Measurements from ENCODE around the gene GNL2. TPM values are rescaled to one million over a fixed set of nuclear protein-coding genes. Genes with fewer than 3 reads are reported as not detected.

GNL2 gene
- total RNA-seq, 1 donor from 2014 or later, result 61.1 TPM

GRCh38 chr1:37616330-37616729 is 20.6 kb upstream of the GNL2 start:
- no peak overlapping the region for H3K27ac Mint-ChIP-seq
- no peak for TF ChIP-seq CTCF (IDR thresholded peaks at IDR 0.05; ENCODE audit: unreplicated experiment)
- H3K4me3 Mint-ChIP-seq, result no peak overlapping the region
- no peaks in the 10 kb centered on the region for H3K36me3 Mint-ChIP-seq
- peaks cover 2% of the 10 kb centered on the region for H3K4me1 Mint-ChIP-seq
- peaks cover 85% of the 10 kb centered on the region for H3K27me3 Mint-ChIP-seq (ENCODE audit: low read depth)
- DNase-seq (ENCODE audit: low spot score in 2 of 2, unreplicated experiment in 2 of 2), result no peak
- no peaks in the 10 kb centered on the region for H3K9me3 Mint-ChIP-seq

GRCh38 chr1:37614105-37614504 is 18.4 kb upstream of the GNL2 start:
- no peak for TF ChIP-seq CTCF (IDR thresholded peaks at IDR 0.05; ENCODE audit: unreplicated experiment)
- Mint-ChIP-seq H3K27me3 (ENCODE audit: low read depth) (peaks cover 82% of the 10 kb centered on the region), H3K27ac (no peak overlapping the region), H3K4me1 (peaks cover 2% of the 10 kb centered on the region), H3K4me3 (no peak overlapping the region), H3K9me3 (no peaks in the 10 kb centered on the region), H3K36me3 (no peaks in the 10 kb centered on the region)
- no peak for DNase-seq (ENCODE audit: low spot score in 2 of 2, unreplicated experiment in 2 of 2)

DNA sequence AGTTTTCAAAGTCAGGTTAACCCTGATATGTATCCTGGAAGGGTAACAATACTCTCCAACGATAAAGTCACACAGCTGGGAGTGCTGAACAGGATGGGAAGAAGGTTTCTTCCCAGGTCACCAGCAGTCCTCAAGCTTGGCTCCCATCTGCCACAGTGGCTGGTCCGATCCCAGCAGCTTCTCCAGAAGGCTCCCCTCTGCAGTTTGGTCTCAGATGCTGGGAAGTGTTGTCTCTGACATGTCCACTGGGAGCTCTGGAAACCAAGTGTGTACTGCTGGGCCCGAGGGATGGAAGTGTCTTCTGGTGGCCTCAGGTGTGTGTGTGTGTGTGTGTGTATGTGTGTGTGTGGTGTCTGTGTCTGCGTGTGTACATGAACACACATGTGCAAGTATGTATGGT is 16.4 kb upstream of the GNL2 start:
- no peak for TF ChIP-seq CTCF (IDR thresholded peaks at IDR 0.05; ENCODE audit: unreplicated experiment)
- Mint-ChIP-seq H3K36me3 (no peaks in the 10 kb centered on the region), H3K4me1 (peaks cover 2% of the 10 kb centered on the region), H3K27ac (no peak overlapping the region), H3K4me3 (no peak overlapping the region), H3K27me3 (ENCODE audit: low read depth) (peaks cover 64% of the 10 kb centered on the region), H3K9me3 (no peaks in the 10 kb centered on the region)
- DNase-seq (ENCODE audit: low spot score in 2 of 2, unreplicated experiment in 2 of 2), result no peak

- peaks cover 13% of the 10 kb centered on the region for H3K4me1 Mint-ChIP-seq
- no peak for DNase-seq (ENCODE audit: low spot score in 2 of 2, unreplicated experiment in 2 of 2)
- no peak for TF ChIP-seq CTCF (IDR thresholded peaks at IDR 0.05; ENCODE audit: unreplicated experiment)
- H3K4me3 Mint-ChIP-seq, result no peak overlapping the region
- H3K27ac Mint-ChIP-seq, result no peak overlapping the region
- H3K9me3 Mint-ChIP-seq, result no peaks in the 10 kb centered on the region
- peaks cover 43% of the 10 kb centered on the region for H3K27me3 Mint-ChIP-seq (ENCODE audit: low read depth)
- no peaks in the 10 kb centered on the region for H3K36me3 Mint-ChIP-seq
These were observed 14.3 kb upstream of the GNL2 start for GRCh38 chr1:37609994-37610393.

DNA sequence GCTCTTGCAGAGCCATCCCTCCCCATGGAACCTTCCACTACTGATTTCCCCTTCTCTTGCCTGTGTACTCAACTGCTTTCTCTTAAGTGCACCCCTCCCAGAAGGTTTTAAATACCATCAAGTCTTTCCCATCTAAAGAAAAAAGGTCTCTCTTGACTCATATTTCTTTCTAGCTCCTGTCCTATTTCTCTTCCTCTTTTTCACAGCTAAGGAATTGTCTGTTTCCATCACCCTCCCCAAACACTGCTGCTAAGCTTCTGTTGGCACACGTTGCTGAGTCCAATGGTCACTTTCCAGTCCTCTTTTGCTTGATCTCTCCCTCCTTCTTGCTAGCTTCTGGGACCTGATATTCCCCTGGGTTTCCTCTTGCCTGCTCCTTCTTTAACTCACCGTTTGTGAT is 13.3 kb upstream of the GNL2 start:
- no peak for TF ChIP-seq CTCF (IDR thresholded peaks at IDR 0.05; ENCODE audit: unreplicated experiment)
- Mint-ChIP-seq H3K9me3 (no peaks in the 10 kb centered on the region), H3K27ac (no peak overlapping the region), H3K4me3 (no peak overlapping the region), H3K27me3 (ENCODE audit: low read depth) (peaks cover 43% of the 10 kb centered on the region), H3K4me1 (peaks cover 20% of the 10 kb centered on the region), H3K36me3 (no peaks in the 10 kb centered on the region)
- no peak for DNase-seq (ENCODE audit: low spot score in 2 of 2, unreplicated experiment in 2 of 2)
